K562 treated with DMSO at 1 percent for 24 hours (cell line): Measurements from ENCODE around the gene EBI3. TPM values are rescaled to one million over a fixed set of nuclear protein-coding genes. Genes with fewer than 3 reads are reported as not detected.

Source experiments
- total RNA-seq: library from RNA; unstranded; fragments of 300-600 nt; gene quantifications from 2 replicates; pipeline ENCODE4 v1.2.3, GENCODE V29; 2022; ENCODE audit warnings: low read depth; ENCODE audit not compliant: insufficient read depth

The EBI3 gene
- total RNA-seq, result 5.8 and 9.7 TPM in 2 replicates

DNA sequence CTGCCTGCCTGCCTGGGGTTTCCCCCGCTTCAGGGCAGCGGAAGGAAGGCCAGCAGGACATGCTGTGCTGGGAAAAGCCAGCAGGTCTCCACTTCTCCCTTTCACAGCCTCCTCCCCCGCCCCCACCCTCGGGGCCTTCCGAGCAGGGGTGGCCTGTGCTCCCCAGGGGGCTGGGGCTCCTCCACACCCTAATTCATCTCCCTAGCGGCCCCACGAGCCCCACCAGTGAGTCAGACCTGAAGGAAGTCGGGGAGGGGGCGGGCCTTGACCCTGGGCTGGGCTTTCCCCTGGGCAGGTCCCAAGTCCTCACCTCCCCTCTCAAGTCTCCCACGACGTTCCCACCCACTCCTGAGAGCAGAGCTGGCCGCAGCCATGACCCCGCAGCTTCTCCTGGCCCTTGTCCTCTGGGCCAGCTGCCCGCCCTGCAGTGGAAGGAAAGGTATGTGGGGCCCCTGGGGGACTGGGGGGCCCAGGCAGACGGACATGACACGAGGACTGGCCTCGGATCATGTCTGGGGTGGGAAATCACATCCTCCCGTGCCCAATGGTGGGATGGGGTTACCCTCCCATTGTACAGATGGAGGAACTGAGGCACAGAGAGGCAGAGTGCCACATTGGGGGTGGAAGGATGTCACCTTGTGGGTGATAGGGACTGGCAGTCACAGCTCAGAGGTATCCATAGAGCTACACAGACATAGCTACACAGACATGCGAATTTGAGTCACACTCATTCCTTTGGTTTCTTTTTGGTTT lies at the start of gene EBI3:
Gene EBI3 (plus strand): TSS at position 345 of the 753 bp plus-strand sequence. CDS start 28 bp downstream, at position 373.

DNA sequence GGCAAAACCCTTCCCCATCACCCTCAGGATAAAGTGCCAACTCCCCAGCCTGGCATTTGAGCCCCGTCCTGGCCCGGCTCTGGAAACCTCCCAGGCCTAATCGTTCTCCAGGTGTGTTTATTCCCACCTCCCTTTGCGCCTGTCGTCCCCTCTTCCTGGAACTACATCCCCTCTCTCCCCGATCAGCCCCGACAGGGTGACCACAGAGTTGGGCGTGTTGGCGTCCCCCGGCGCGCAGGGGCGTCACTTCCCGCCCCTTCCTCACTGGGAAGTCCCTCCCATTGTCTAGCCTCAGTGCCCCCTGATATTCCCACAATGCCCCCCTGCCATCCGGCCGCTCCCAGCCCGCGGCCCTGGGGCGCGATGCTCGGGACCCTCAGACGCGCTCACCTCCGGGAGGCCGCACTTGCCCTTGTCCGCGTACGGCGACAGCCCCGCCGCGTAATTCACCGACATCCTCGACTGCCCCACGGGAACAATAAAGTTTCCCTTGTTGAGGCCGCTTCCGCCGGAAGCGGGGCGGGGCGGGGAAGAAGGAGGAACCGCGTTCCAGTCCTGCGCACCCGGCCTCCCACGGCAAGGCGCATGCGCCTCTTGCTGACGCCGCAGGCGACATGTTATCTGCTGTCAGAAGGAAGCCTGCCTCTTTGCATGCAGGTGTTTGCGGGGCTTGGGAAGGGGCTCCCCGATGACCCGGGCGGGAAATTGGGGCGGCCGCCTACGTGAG lies 47.1 kb upstream of the EBI3 start, which contains the start of the genes ANKRD24 and SIRT6:
Gene ANKRD24 (plus strand): TSS at position 606 of the 727 bp plus-strand sequence. CDS start 3,737 bp downstream, outside the sequence.
Gene SIRT6 (minus strand): TSS at position 480 of the 727 bp plus-strand sequence. CDS start 24 bp downstream, at position 456.

DNA sequence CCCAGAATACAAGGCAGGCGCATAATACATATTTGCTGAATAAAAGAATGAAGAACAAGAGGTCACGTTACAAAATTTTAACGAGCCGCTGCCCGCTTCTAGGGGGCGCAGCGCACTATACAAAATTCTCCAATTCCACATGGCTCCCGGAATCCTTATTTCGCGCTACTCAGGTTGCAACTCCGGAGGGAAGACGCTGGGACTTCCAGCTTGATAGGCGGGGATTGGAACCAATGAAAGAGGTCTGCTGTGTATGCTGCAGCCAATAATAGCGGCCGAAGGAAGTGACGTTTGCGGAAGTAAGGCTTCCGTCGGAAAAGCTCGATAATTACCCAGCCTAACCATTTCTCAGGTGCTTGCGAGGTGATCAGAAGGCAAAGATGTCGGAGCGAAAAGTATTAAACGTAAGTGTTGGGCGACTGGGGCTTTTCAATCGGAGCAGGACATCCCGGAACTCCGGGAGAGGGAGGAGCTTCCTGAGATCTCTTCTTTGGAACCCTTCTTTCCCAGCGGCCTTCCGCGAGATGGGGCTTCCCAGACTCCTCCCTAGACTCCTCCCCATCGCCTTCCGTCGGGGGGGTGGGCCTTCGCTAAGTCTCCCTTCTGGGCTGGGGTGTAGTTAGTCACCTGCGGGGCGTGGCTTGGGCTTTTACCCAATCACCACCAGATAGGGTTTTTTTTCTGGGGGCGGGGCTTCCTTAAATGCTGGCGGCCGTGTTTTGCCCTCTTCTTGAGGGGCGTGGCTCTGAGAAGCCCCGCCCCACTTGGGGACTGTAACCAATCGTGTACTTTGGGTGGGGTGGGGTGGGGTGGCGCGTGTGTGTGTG lies 17.7 kb downstream of the EBI3 start, which contains the start of gene YJU2:
Gene YJU2 (plus strand): TSS at position 314 of the 827 bp plus-strand sequence. CDS start 67 bp downstream, at position 381.

GRCh38 chr19:4278419-4279266 lies 49.3 kb downstream of the EBI3 start, which contains the start of gene SHD:
SHD (plus strand) TSS chr19:4279266; CDS start chr19:4280064, 798 bp downstream.

Other genes starting within 250 kb of the EBI3 start
- 4,377 and 5,020 TPM in 2 replicates for gene EEF2, start 244.1 kb upstream of the EBI3 start, total RNA-seq
- gene PIAS4, start 221.8 kb upstream of the EBI3 start, total RNA-seq, result 32.2 and 36.5 TPM in 2 replicates
- gene ZBTB7A, start 162.6 kb upstream of the EBI3 start, total RNA-seq, result 32.3 and 33.0 TPM in 2 replicates
- 343 and 376 TPM in 2 replicates for gene MAP2K2, start 105.4 kb upstream of the EBI3 start, total RNA-seq
- 0.31 TPM in 1 of 2 replicates, not detected in the other for gene CREB3L3, start 75.9 kb upstream of the EBI3 start, total RNA-seq
- gene SIRT6, start 47.0 kb upstream of the EBI3 start, total RNA-seq, result 51.7 and 55.7 TPM in 2 replicates
- 0.54 and 1.0 TPM in 2 replicates for gene ANKRD24, start 46.8 kb upstream of the EBI3 start, total RNA-seq
- gene YJU2, start 17.6 kb downstream of the EBI3 start, total RNA-seq, result 32.8 and 33.7 TPM in 2 replicates
- 2.9 and 7.2 TPM in 2 replicates for gene SHD, start 49.7 kb downstream of the EBI3 start, total RNA-seq
- not detected in 2 replicates for gene TMIGD2, start 72.9 kb downstream of the EBI3 start, total RNA-seq
- gene FSD1, start 75.1 kb downstream of the EBI3 start, total RNA-seq, result 0.96 and 1.2 TPM in 2 replicates
- 1.0 and 2.4 TPM in 2 replicates for gene STAP2, start 109.3 kb downstream of the EBI3 start, total RNA-seq
- gene MPND, start 114.0 kb downstream of the EBI3 start, total RNA-seq, result 17.5 and 22.6 TPM in 2 replicates
- gene SH3GL1, start 171.0 kb downstream of the EBI3 start, total RNA-seq, result 116 and 119 TPM in 2 replicates
- 84.5 and 88.7 TPM in 2 replicates for gene CHAF1A, start 173.1 kb downstream of the EBI3 start, total RNA-seq
- gene UBXN6, start 228.3 kb downstream of the EBI3 start, total RNA-seq, result 154 and 174 TPM in 2 replicates
- 68.5 and 73.0 TPM in 2 replicates for gene HDGFL2, start 242.8 kb downstream of the EBI3 start, total RNA-seq